H9 (cell line): Measurements from ENCODE around the gene FRAS1. TPM values are rescaled to one million over a fixed set of nuclear protein-coding genes. Genes with fewer than 3 reads are reported as not detected.

Source experiments
- DNase-seq: peaks from one replicate; pipeline ENCODE4 v3.0.0-alpha.2; 2017
- H2AFZ ChIP-seq: one replicate; pipeline ENCODE4 v1.6.1; 2013; ENCODE audit warnings: mild to moderate bottlenecking, low read length, control low read depth, moderate library complexity
- H2AK5ac ChIP-seq: 2 replicates; pipeline ENCODE4 v1.6.1; 2013; ENCODE audit warnings: low read length, control low read depth, mixed read lengths; ENCODE audit not compliant: insufficient read length
- H2BK120ac ChIP-seq: one replicate; pipeline ENCODE4 v1.6.1; 2013; ENCODE audit warnings: low read depth, mild to moderate bottlenecking, low read length, control low read depth, inconsistent platforms; ENCODE audit not compliant: poor library complexity, severe bottlenecking
- H2BK12ac ChIP-seq: 2 replicates; pipeline ENCODE4 v1.6.1; 2013; ENCODE audit warnings: low read length, control low read depth, mixed read lengths, low read depth; ENCODE audit not compliant: insufficient read length
- H2BK15ac ChIP-seq: 2 replicates; pipeline ENCODE4 v1.6.1; 2013; ENCODE audit warnings: low read depth, low read length, control low read depth
- H2BK20ac ChIP-seq: one replicate; pipeline ENCODE4 v1.6.1; 2013; ENCODE audit warnings: low read depth, mild to moderate bottlenecking, low read length, control low read depth, inconsistent platforms; ENCODE audit not compliant: poor library complexity, severe bottlenecking
- H2BK5ac ChIP-seq: 2 replicates; pipeline ENCODE4 v1.6.1; 2013; ENCODE audit warnings: low read length, control low read depth, mixed read lengths; ENCODE audit not compliant: insufficient read length
- H3K14ac ChIP-seq: 2 replicates; pipeline ENCODE4 v1.6.1; 2013; ENCODE audit warnings: low read length, control low read depth; ENCODE audit not compliant: insufficient read depth
- H3K18ac ChIP-seq: 2 replicates; pipeline ENCODE4 v1.6.1; 2013; ENCODE audit warnings: low read depth, mild to moderate bottlenecking, mixed read lengths, low read length, control low read depth; ENCODE audit not compliant: insufficient read length
- H3K23ac ChIP-seq: 2 replicates; pipeline ENCODE4 v1.6.1; 2013; ENCODE audit warnings: low read length, control low read depth, mixed read lengths, low read depth; ENCODE audit not compliant: insufficient read length
- H3K23me2 ChIP-seq: 2 replicates; pipeline ENCODE4 v1.6.1; 2013; ENCODE audit warnings: low read depth, mild to moderate bottlenecking, mixed read lengths, low read length, control low read depth; ENCODE audit not compliant: insufficient read length, poor library complexity, severe bottlenecking
- H3K27ac ChIP-seq: 2 replicates; pipeline ENCODE4 v1.5.1; 2013; ENCODE audit warnings: low read length, control low read depth, mixed read lengths, low read depth; ENCODE audit not compliant: insufficient read length
- H3K27me3 ChIP-seq: 2 replicates; pipeline ENCODE4 v1.6.1; 2013; ENCODE audit warnings: low read length, control low read depth, inconsistent platforms; ENCODE audit not compliant: insufficient read depth
- H3K4ac ChIP-seq: 2 replicates; pipeline ENCODE4 v1.6.1; 2013; ENCODE audit warnings: low read depth, mild to moderate bottlenecking, control low read depth, inconsistent platforms, low read length, moderate library complexity
- H3K4me1 ChIP-seq: 2 replicates; pipeline ENCODE4 v1.6.1; 2013; ENCODE audit warnings: low read length, control low read depth, inconsistent platforms; ENCODE audit not compliant: insufficient read depth
- H3K4me2 ChIP-seq: 2 replicates; pipeline ENCODE4 v1.6.1; 2013; ENCODE audit warnings: low read length, control low read depth, mixed read lengths; ENCODE audit not compliant: insufficient read length, insufficient read depth
- H3K56ac ChIP-seq: 2 replicates; pipeline ENCODE4 v1.6.1; 2013; ENCODE audit warnings: low read depth, mild to moderate bottlenecking, mixed read lengths, low read length, control low read depth; ENCODE audit not compliant: insufficient read length
- H3K79me1 ChIP-seq: 2 replicates; pipeline ENCODE4 v1.6.1; 2013; ENCODE audit warnings: low read depth, mild to moderate bottlenecking, moderate library complexity, low read length, control low read depth, inconsistent platforms; ENCODE audit not compliant: insufficient read depth, poor library complexity, severe bottlenecking
- H3K79me2 ChIP-seq: 2 replicates; pipeline ENCODE4 v1.6.1; 2013; ENCODE audit warnings: low read length, control low read depth, inconsistent platforms; ENCODE audit not compliant: insufficient read depth
- H3K9ac ChIP-seq: 2 replicates; pipeline ENCODE4 v1.6.1; 2013; ENCODE audit warnings: low read length, control low read depth, mixed read lengths; ENCODE audit not compliant: insufficient read length; ENCODE audit errors: extremely low read depth
- H3K9me3 ChIP-seq: one replicate; pipeline ENCODE4 v1.6.1; 2013; ENCODE audit warnings: low read depth, low read length, inconsistent platforms; ENCODE audit not compliant: control insufficient read depth
- H3T11ph ChIP-seq: one replicate; pipeline ENCODE4 v1.6.1; 2013; ENCODE audit warnings: mild to moderate bottlenecking, low read length, control low read depth, inconsistent platforms
- H4K20me1 ChIP-seq: one replicate; pipeline ENCODE4 v1.6.1; 2013; ENCODE audit not compliant: control insufficient read depth, insufficient read length, insufficient read depth
- H4K5ac ChIP-seq: 2 replicates; pipeline ENCODE4 v1.6.1; 2013; ENCODE audit warnings: low read depth, mild to moderate bottlenecking, mixed read lengths, low read length, control low read depth; ENCODE audit not compliant: insufficient read length
- H4K8ac ChIP-seq: replicated peaks from 2 replicates; pipeline ENCODE4 v1.6.1; 2013; ENCODE audit warnings: low read length, control low read depth, mixed read lengths, low read depth; ENCODE audit not compliant: insufficient read length
- H4K91ac ChIP-seq: 2 replicates; pipeline ENCODE4 v1.6.1; 2013; ENCODE audit warnings: low read depth, mild to moderate bottlenecking, moderate library complexity, mixed read lengths, low read length, control low read depth; ENCODE audit not compliant: insufficient read length
- H3K27ac Mint-ChIP-seq, 3 experiments: 2 replicates in 2 of 3; 3 replicates in 1 of 3; pipeline ENCODE4 v1.8.0; 2020 to 2021; ENCODE audit warnings: mixed read lengths in 3 of 3, mild to moderate bottlenecking in 1 of 3, moderate library complexity in 1 of 3
- H3K27me3 Mint-ChIP-seq: 2 replicates; pipeline ENCODE4 v1.8.0; 2021; ENCODE audit warnings: low read depth, mild to moderate bottlenecking, moderate library complexity, mixed read lengths
- H3K36me3 Mint-ChIP-seq, 3 experiments: 2 replicates in 2 of 3; 3 replicates in 1 of 3; pipeline ENCODE4 v1.8.0; 2020 to 2021; ENCODE audit warnings: low read depth in 3 of 3, mixed read lengths in 3 of 3; ENCODE audit not compliant: insufficient read depth in 1 of 3
- H3K4me1 Mint-ChIP-seq, 2 experiments: 2 replicates each; pipeline ENCODE4 v1.8.0; 2020; ENCODE audit warnings: mixed read lengths in 2 of 2
- H3K4me3 Mint-ChIP-seq, 2 experiments: 2 replicates in 1 of 2; 3 replicates in 1 of 2; pipeline ENCODE4 v1.8.0; 2020 to 2021; ENCODE audit warnings: mild to moderate bottlenecking in 2 of 2, mixed read lengths in 2 of 2, moderate library complexity in 1 of 2
- H3K9me3 Mint-ChIP-seq, 2 experiments: 2 replicates in 1 of 2; 3 replicates in 1 of 2; pipeline ENCODE4 v1.8.0; 2020; ENCODE audit warnings: mild to moderate bottlenecking in 2 of 2, mixed read lengths in 2 of 2, moderate library complexity in 1 of 2
- WGBS: extraction: QIAGEN DNeasy Blood & Tissue Kit; methylation state at CpG from one replicate; pipeline ENCODE4 v1.1.7; 2013; ENCODE audit warnings: missing lambda C conversion rate, low lambda C conversion rate, mixed read lengths; ENCODE audit not compliant: insufficient read length; ENCODE audit errors: extremely low coverage; 5-methylcytosine and 5-hydroxymethylcytosine counted together
- total RNA-seq: library from RNA; stranded (reverse); gene quantifications from 2 replicates; pipeline ENCODE4 v1.2.1, GENCODE V29; 2021
- TF ChIP-seq, protein P1 (sequence below): fragments of 200-600 bp; sonication (generic); conservative IDR thresholded peaks from 3 replicates; pipeline ENCODE4 v1.8.0; 2021; ENCODE audit warnings: antibody characterized with exemption, mild to moderate bottlenecking

Gene FRAS1
- total RNA-seq, 1 experiment from 2014 or later = 58.5 TPM

DNA sequence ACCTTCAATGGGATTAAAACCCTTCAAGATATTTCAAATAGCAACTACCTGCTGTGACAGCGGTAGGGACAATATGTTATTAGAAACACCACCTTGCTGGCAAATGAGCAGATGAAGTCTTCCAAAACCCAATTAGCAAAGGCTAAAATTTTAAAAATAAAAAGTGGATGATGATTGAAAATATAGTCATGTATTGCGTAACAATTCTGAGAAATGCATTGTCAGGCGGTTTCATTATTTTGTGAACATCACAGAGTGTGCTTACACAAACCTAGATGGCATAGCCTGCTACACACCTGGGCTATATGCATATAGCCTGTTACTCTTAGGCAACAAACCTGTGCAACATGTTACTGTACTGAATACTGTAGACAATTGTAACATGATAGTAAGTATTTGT is 403.2 kb downstream of the FRAS1 start:
- Histone ChIP-seq H3K27ac (no peak overlapping the region), H2BK15ac (no peak overlapping the region), H3K4me2 (no peak overlapping the region), H3K4me1 (no peaks in the 10 kb centered on the region), H3K14ac (no peak overlapping the region), H2AFZ (no peak overlapping the region), H3K23me2 (no peaks in the 10 kb centered on the region), H2BK120ac (no peak overlapping the region), H3K79me1 (no peaks in the 10 kb centered on the region), H4K8ac (no peak overlapping the region), H3K23ac (no peak overlapping the region), H3K9ac (no peak overlapping the region), H2BK20ac (no peak overlapping the region), H2BK5ac (no peak overlapping the region), H3K18ac (no peak overlapping the region), H4K91ac (no peak overlapping the region), H3K27me3 (no peaks in the 10 kb centered on the region), H3K56ac (no peak overlapping the region), H3T11ph (no peak overlapping the region), H2AK5ac (no peak overlapping the region), H4K5ac (no peak overlapping the region), H4K20me1 (no peaks in the 10 kb centered on the region), H3K79me2 (no peaks in the 10 kb centered on the region), H3K4ac (no peak overlapping the region), H3K9me3 (no peaks in the 10 kb centered on the region), H2BK12ac (no peak overlapping the region)
- Mint-ChIP-seq H3K36me3 (peaks cover 19 to 66% (median 32%) of the 10 kb centered on the region in 3 experiments), H3K27ac (no peak overlapping the region), H3K27me3 (no peaks in the 10 kb centered on the region), H3K4me1 (no peaks in the 10 kb centered on the region), H3K9me3 (no peaks in the 10 kb centered on the region), H3K4me3 (no peak overlapping the region)
- TF ChIP-seq, protein P1, sequence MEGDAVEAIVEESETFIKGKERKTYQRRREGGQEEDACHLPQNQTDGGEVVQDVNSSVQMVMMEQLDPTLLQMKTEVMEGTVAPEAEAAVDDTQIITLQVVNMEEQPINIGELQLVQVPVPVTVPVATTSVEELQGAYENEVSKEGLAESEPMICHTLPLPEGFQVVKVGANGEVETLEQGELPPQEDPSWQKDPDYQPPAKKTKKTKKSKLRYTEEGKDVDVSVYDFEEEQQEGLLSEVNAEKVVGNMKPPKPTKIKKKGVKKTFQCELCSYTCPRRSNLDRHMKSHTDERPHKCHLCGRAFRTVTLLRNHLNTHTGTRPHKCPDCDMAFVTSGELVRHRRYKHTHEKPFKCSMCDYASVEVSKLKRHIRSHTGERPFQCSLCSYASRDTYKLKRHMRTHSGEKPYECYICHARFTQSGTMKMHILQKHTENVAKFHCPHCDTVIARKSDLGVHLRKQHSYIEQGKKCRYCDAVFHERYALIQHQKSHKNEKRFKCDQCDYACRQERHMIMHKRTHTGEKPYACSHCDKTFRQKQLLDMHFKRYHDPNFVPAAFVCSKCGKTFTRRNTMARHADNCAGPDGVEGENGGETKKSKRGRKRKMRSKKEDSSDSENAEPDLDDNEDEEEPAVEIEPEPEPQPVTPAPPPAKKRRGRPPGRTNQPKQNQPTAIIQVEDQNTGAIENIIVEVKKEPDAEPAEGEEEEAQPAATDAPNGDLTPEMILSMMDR = no peak
- WGBS = no CpG with 5 or more reads among the region's 3 CpGs
- DNase-seq = no peak
